ENCODE measurements around the gene YRDC.

The YRDC gene

DNA sequence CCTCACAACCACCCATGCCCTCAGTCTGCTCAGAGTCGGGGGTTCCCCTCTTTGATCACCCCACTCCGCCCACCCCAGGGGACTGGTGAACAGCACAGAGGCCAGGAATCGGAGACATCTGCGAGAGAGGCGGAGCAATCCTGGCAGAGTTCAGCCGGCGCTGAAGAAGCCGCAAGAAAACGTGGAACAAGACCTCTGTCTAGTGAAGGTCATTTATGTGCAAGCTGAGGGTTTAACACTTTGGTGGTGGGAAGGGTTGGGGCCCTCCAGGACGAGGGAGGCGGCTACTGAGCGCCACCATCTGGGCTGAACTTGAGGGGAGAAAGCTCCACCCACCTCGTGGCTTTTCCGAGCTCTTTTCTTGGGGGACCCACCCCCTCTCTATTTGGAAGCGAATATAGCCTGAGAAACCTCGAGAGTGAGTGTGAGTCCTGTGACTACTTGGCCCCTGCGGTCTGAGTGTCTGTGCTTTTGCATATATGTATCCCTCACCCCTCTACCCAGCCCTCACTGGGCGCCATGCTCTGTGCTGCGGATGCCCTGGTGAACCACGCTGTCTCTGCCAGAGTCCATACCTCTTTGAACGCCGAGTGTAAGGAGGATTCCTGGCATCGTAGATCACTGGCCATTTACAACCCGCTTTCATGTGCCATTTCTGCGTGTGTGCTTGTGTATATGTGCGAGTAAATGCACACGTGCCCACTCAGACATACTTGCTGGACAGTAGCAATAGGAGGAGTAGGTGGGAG, 41.9 kb downstream of the YRDC start (continued):
- TF ChIP-seq ZNF221 (tag by site-specific recombination; IDR thresholded peaks at IDR 0.05; ENCODE audit: borderline replicate concordance) (no peak), EGR2 (tag by site-specific recombination; IDR thresholded peaks at IDR 0.05; ENCODE audit: low read depth) (0 out of 2 replicates have a peak, but pooled peaks have one; percentile 19), MYNN (tag by site-specific recombination; IDR thresholded peaks at IDR 0.05; ENCODE audit: borderline replicate concordance) (no peak), ZNF112 (tag by site-specific recombination; IDR thresholded peaks at IDR 0.05) (no peak), ZNF335 (tag by site-specific recombination; conservative IDR thresholded peaks at IDR 0.05) (peak; percentile 88), ZNF660 (tag by site-specific recombination; IDR thresholded peaks at IDR 0.05) (0 out of 2 replicates have a peak, but pooled peaks have one; percentile 26)
- TF ChIP-seq, protein P1, sequence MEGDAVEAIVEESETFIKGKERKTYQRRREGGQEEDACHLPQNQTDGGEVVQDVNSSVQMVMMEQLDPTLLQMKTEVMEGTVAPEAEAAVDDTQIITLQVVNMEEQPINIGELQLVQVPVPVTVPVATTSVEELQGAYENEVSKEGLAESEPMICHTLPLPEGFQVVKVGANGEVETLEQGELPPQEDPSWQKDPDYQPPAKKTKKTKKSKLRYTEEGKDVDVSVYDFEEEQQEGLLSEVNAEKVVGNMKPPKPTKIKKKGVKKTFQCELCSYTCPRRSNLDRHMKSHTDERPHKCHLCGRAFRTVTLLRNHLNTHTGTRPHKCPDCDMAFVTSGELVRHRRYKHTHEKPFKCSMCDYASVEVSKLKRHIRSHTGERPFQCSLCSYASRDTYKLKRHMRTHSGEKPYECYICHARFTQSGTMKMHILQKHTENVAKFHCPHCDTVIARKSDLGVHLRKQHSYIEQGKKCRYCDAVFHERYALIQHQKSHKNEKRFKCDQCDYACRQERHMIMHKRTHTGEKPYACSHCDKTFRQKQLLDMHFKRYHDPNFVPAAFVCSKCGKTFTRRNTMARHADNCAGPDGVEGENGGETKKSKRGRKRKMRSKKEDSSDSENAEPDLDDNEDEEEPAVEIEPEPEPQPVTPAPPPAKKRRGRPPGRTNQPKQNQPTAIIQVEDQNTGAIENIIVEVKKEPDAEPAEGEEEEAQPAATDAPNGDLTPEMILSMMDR (tag by site-specific recombination; IDR thresholded peaks at IDR 0.05): 0 out of 2 replicates have a peak, but pooled peaks have one; percentile 10

DNA sequence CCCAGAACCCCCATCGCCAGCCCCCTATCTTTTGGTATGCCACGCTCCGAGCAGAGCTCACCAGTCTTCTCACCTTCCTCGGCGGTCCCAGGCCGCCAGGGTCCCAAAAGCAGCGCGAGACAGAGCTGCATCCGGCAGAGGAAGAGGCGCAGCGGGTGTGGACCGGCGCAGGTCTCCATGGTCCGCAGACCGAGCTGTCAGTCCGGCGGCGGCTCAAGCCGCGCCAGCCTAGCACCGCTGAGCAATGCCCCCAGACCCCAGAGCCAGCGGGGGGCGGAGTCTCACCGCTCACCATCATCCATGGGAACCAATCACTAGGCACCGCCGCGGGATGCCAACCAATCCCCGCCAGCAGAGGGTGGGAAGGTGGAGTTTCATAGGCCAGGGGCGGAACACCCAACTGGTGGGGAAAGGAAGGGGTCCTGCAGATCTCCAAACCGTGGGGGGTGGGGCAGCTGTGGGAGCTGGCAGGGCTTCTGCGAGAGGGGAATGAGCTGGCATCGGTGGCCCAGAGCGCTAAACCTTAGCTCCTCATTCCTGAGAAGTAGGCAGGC, 43.0 kb downstream of the YRDC start, which contains the start of gene EPHA10:
Gene EPHA10, minus strand, starts transcription at position 233 of the 554 bp plus-strand sequence. Its CDS starts 54 bp downstream, at position 179.
- CTCF ChIA-PET: interaction anchor here (0.6 to 1.0 kb wide), 3 partner anchors 81 to 227 kb away, joined by 3 to 5 read pairs (median 3); no protein-coding TSS in a partner anchor
- Histone ChIP-seq H3K4me1 (ENCODE audit: control insufficient read depth, insufficient read depth, low read length) (no peaks in the 10 kb centered on the region), H3K27ac (ENCODE audit: extremely low read depth, low read depth, low read length) (no peak within 1 kb of the TSS), H3K4me3 (ENCODE audit: low read depth, low read length) (no peak within 1 kb of the TSS; the same call in 1 of the 2 replicates), H3K36me3 (ENCODE audit: control insufficient read depth in 2 of 2, insufficient read depth in 1 of 2, low read length in 2 of 2) (no peaks in the 10 kb centered on the region), H3K9me3 (ENCODE audit: control insufficient read depth, insufficient read depth, low read depth, low read length) (no peaks in the 10 kb centered on the region)
- POLR2A ChIA-PET: interaction anchor here (1.7 to 2.1 kb wide), 2 partner anchors 43 to 72 kb away, joined by 5 to 9 read pairs; partner anchors contain the start of genes C1orf122, CDCA8 and YRDC
- TF ChIP-seq ZNF18 (tag by site-specific recombination; IDR thresholded peaks at IDR 0.05): no peak
- no peak for TF ChIP-seq KLF7 (tag by site-specific recombination; IDR thresholded peaks at IDR 0.05; ENCODE audit: borderline replicate concordance)
- TF ChIP-seq HIC1 (tag by site-specific recombination; IDR thresholded peaks at IDR 0.05): no peak
- TF ChIP-seq ZNF521 (tag by site-specific recombination; IDR thresholded peaks at IDR 0.05): no peak
- TF ChIP-seq ZNF843 (tag by site-specific recombination; IDR thresholded peaks at IDR 0.05): no peak
- no peak for TF ChIP-seq ZFP37 (tag by site-specific recombination; IDR thresholded peaks at IDR 0.05)
- TF ChIP-seq SCRT1 (tag by site-specific recombination; IDR thresholded peaks at IDR 0.05; ENCODE audit: borderline replicate concordance): no peak
- TF ChIP-seq ZNF792 (tag by site-specific recombination; IDR thresholded peaks at IDR 0.05): no peak

DNA sequence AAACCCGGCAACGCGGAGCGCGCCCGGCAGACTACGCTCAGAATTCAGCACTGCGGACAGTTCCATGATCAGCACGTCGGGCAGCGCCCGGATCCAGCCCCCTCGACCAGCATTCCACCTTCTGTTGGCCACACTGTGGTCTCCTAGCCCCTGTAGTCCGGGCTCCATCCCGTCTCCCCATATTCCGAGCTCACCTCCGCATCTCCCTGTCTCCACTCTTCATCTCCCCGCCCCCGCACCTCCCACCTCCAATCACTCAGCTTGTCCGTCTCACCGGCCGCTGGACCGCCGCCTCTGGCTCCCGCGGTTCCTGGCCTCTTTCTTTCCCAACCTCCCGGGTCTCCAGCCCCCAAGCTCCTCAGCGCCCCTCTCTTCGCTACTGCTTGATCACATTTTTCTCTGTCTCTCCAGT, 43.6 kb downstream of the YRDC start:
- no peak overlapping the region for H3K4me3 ChIP-seq (ENCODE audit: low read depth, low read length)
- POLR2A ChIA-PET: interaction anchor here (1.1 to 2.1 kb wide), 2 partner anchors 44 to 72 kb away, joined by 3 to 9 read pairs; partner anchors contain the start of genes CDCA8 and YRDC
- no peaks in the 10 kb centered on the region for H3K9me3 ChIP-seq (ENCODE audit: control insufficient read depth, insufficient read depth, low read depth, low read length)
- no peaks in the 10 kb centered on the region for H3K36me3 ChIP-seq (ENCODE audit: control insufficient read depth in 2 of 2, insufficient read depth in 1 of 2, low read length in 2 of 2)
- H3K4me1 ChIP-seq (ENCODE audit: control insufficient read depth, insufficient read depth, low read length): no peaks in the 10 kb centered on the region
- CTCF ChIA-PET: interaction anchor here (0.6 to 1.0 kb wide), 3 partner anchors 88 to 227 kb away, joined by 3 to 5 read pairs (median 4); no protein-coding TSS in a partner anchor
- no peak overlapping the region for H3K27ac ChIP-seq (ENCODE audit: extremely low read depth, low read depth, low read length)
- TF ChIP-seq ZNF623 (tag by site-specific recombination; IDR thresholded peaks at IDR 0.05) (no peak), ZNF449 (tag by site-specific recombination; IDR thresholded peaks at IDR 0.05) (peak; percentile 57; the same call in 1 of the 2 replicates), KLF16 (tag by site-specific recombination; IDR thresholded peaks at IDR 0.05) (0 out of 2 replicates have a peak, but pooled peaks have one; percentile 18), WT1 (tag by site-specific recombination; IDR thresholded peaks at IDR 0.05) (no peak), ZNF701 (tag by site-specific recombination; IDR thresholded peaks at IDR 0.05) (no peak)
- TF ChIP-seq, protein P2, sequence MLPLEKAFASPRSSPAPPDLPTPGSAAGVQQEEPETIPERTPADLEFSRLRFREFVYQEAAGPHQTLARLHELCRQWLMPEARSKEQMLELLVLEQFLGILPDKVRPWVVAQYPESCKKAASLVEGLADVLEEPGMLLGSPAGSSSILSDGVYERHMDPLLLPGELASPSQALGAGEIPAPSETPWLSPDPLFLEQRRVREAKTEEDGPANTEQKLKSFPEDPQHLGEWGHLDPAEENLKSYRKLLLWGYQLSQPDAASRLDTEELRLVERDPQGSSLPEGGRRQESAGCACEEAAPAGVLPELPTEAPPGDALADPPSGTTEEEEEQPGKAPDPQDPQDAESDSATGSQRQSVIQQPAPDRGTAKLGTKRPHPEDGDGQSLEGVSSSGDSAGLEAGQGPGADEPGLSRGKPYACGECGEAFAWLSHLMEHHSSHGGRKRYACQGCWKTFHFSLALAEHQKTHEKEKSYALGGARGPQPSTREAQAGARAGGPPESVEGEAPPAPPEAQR (tag by site-specific recombination; IDR thresholded peaks at IDR 0.05): no peak

All from HEK293 (cell line).